ENCODE measurements around the gene TAB3.

TAB3 gene

GRCh38 chrX:30889147-30890140, at the start of gene TAB3:
TSS of gene TAB3 (minus strand) at chrX:30889254. CDS start at chrX:30859588, 29,666 bp downstream.
- DNase-seq = peak; percentile 95

DNA sequence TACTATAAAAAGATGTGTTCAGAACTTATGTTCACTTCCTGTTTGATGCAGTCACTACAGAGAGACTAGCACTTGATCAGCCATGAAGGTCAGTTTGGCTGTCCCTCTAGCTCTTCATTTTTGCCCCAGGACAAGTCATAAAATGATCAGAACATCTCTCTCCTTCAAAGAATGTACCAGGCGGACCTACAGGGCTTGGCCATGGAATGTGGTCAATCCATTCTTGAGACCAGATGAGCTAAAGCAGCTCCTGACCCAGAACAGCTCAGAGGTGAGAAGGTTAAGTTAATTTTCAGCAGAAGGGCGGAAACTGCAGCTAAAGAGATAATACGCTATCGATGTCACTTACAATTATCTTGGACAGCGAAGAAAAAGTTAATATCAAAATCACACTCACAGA, 49.2 kb upstream of the TAB3 start:
- DNase-seq = no peak

DNA sequence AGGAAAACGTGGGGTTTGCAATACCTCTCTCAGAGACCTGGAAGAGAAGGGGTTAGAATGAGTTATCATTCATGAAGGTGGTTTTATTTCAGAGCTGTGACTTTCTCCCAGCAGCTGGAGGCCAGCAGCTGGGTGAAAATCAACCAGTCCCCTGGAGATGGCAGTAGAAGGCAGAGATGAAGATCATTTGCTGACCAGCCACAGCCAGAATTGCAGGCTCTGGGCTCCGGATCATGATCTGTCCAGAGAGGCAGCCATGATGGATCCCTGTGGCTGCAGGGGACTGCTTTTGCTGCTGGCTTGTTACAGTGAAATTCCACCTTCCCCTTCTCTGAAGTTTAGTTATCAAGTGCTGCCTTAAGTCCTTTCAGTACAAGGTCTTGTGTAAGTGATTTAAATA, 46.9 kb upstream of the TAB3 start:
- DNase-seq = no peak

DNA sequence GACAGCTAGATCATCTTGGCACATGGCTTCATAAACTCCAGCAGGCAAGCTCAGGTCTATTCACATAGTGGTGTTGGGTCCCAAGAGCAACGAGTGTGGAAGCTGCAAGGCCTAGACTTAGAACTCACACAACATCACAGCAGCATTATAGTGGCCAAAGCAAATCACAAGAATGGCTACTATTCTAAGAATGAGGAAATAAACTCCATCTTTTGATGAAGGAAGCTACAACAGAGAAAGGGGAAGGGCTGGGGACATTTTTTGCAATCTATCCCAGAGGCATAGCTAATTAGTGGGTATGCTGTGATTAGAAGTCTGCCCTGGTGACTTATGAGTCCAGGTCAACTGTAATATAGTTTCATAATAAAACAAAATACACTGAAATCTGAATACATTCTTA, 42.9 kb upstream of the TAB3 start:
- no peak for DNase-seq

GRCh38 chrX:30930679-30931078, 41.6 kb upstream of the TAB3 start:
- DNase-seq = no peak

DNA sequence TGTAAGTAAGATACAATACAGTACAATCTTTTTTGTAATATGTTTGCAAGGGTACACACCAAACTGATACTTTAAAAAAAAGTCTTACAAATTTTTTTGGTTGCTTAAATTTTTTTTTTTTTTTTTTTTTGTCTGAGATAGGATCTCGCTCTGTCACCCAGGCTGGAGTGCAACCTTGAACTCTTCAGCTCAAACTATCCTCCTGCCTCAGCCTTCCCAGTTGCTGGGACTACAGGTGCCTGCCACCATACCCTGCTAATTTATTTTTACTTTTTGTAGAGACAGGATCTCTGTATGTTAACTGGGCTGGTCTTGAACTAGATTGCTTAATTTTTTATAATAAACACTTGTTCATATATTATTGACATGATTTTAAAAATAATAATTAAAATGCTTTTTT, 41.1 kb upstream of the TAB3 start:
- no peak for DNase-seq

GRCh38 chrX:30920271-30920670, 31.2 kb upstream of the TAB3 start:
- no peak for DNase-seq

DNA sequence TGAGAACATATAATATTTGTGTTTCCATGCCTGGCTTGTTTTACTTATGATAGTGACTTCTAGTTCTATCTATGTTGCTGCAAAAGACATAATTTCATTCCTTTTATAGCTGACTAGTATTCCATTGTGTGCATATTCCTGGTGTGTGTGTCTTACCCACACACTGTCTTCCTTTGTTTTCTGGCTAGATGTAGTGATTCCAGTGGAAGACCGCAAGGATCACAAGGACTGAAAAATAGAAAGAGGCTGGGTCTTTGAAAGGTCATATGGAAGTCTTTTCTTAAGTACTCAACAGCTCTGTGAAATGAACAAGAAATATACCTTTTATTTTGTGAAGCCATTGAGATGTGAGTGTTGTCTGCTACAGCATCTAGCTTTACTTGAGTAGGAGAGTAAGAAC, 29.4 kb upstream of the TAB3 start:
- no peak for DNase-seq

- no peak for DNase-seq
These were observed 24.4 kb upstream of the TAB3 start for GRCh38 chrX:30913492-30913891.

DNA sequence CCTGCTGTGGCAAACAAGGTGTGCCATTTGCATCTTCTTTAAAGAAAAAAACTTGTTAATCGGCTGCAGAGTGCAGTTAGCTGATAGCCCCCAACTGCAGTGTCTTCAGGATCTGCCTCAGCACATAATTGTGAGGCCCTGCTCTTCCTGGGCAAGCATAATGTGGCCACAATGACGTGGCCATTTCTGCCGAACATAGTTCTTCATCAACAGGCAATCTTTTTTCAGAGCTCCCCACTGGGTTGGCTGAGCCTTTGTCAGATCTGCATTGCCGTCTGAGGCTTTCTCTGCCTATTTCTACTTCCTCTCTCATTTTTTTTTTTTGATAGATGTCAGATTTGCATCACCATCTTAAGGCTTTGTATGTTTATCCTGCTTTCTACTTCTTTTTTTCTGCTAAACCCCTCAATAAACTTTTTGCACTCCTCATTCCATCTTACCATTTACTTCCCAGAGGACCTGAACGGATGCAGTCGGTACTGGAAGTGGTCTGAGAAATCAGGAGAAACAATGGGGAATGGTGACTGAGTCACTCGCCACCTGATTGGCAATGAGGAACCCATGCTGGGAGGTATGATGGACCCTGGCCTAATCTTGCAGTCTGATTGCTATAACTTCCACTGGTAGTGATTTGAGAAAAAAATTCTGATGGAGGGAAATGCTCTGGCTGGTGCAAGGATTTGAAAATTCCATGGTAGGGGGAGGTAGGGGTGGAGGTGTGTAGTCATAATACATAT, 21.2 kb upstream of the TAB3 start:
- peak; percentile 20 for DNase-seq

GRCh38 chrX:30906726-30907125, 17.7 kb upstream of the TAB3 start:
- DNase-seq = no peak

DNA sequence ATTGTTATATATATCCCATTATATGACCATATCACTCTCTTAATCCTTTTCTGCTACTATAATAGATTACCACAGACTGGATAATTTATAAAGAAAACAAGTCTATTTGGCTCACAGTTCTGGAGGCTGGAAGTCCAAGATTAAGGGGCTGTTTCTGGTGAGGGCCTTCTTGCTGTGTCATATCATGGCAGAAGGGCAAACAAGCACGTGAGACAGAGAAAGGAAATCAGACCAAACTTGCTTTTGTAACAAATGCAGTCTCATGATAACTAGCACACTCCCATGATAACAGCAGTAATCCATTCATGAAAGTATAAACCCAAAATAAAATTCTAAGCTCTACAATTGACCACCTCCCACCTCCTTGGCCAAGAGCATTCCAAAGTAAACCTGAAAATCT, 16.3 kb upstream of the TAB3 start:
- DNase-seq = no peak

- DNase-seq = no peak
These were observed 15.6 kb upstream of the TAB3 start for GRCh38 chrX:30904632-30905031.

GRCh38 chrX:30904186-30904585, 15.1 kb upstream of the TAB3 start:
- DNase-seq = no peak

- DNase-seq = peak; percentile 70
These were observed 11.2 kb upstream of the TAB3 start for GRCh38 chrX:30900227-30900626.

- no peak for DNase-seq
These were observed 9.8 kb upstream of the TAB3 start for GRCh38 chrX:30898886-30899285.

DNA sequence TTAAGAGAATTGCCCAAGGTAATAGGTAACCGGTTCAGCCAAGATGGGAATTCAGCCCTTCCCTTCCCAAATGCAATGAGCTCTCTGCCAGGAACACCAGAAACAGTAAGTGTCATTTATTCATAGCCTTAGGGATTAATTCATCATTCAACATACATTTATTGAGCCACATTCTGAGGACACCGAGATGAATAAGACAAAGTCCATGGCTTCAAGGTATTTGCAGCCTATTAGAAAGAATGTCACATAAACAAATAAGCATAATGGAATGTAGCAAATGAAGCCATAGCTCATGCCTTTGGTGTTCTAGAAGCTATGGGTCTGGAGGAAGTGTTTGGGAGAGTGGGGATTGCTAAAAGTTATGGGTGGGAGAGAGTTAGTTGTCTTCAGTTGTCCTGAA, 6.3 kb upstream of the TAB3 start:
- no peak for DNase-seq

- no peak for DNase-seq
These were observed 4.2 kb upstream of the TAB3 start for GRCh38 chrX:30893206-30893605.

- no peak for DNase-seq
These were observed 3.5 kb upstream of the TAB3 start for GRCh38 chrX:30892591-30892990.

- peak; percentile 40 for DNase-seq
These were observed 418 bp downstream of the TAB3 start for GRCh38 chrX:30888526-30889146.

- DNase-seq = peak; percentile 35
These were observed 1.3 kb downstream of the TAB3 start for GRCh38 chrX:30887721-30888120.

- no peak for DNase-seq
These were observed 1.8 kb downstream of the TAB3 start for GRCh38 chrX:30887288-30887687.

GRCh38 chrX:30885136-30885535, 3.9 kb downstream of the TAB3 start:
- DNase-seq = no peak

DNA sequence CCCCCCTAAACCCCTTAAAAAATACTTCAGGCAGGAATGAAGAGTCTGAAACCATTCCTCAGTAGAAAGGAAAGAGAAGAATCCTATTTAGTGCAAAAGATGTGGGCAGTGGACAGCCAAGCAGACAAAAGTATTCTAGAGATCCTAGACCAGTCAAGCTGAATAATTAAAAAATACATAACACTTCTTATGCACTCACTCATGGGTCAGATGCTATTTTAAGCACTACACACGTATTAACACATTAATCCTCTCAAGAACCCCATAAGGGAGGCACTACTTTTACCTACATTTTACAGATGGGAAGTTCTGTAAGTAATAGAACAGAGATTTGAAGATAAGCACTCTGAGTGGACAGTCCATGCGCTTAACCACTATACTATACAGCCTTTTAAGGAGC, 5.9 kb downstream of the TAB3 start:
- DNase-seq = no peak
